Measurements from ENCODE around the gene HES6.

HES6 gene

GRCh38 chr2:238256594-238257104, 16.8 kb upstream of the HES6 start:
- Histone ChIP-seq H3K9me3 (ENCODE audit: low read length) (no peaks in the 10 kb centered on the region), H3K36me3 (ENCODE audit: insufficient read depth, low read length) (peaks cover 25% of the 10 kb centered on the region; the same call in 1 of the 2 replicates), H3K4me3 (ENCODE audit: low read depth, low read length, poor library complexity, severe bottlenecking) (no peak overlapping the region), H3K4me1 (ENCODE audit: insufficient read depth, low read length, severe bottlenecking) (no peaks in the 10 kb centered on the region), H3K9ac (ENCODE audit: low read length) (no peak overlapping the region), H3K79me2 (ENCODE audit: insufficient read depth, low read length) (no peaks in the 10 kb centered on the region), H2AFZ (ENCODE audit: low read length) (no peak overlapping the region), H3K4me2 (ENCODE audit: low read length) (no peak overlapping the region), H3K27ac (ENCODE audit: low read depth, low read length, poor library complexity, severe bottlenecking) (no peak overlapping the region), H3K9me2 (ENCODE audit: low read depth, low read length) (no peaks in the 10 kb centered on the region), H4K20me1 (ENCODE audit: insufficient read depth, low read length) (no peaks in the 10 kb centered on the region), H3F3A (ENCODE audit: insufficient read depth, low read length) (no peaks in the 10 kb centered on the region), H3K27me3 (ENCODE audit: insufficient read depth, low read length) (no peaks in the 10 kb centered on the region)
- no peak for TF ChIP-seq EZH2 (IDR thresholded peaks at IDR 0.05; ENCODE audit: borderline replicate concordance, low read length)
- peak; percentile 96 for TF ChIP-seq CTCF (IDR thresholded peaks at IDR 0.05; ENCODE audit: low read length)

GRCh38 chr2:238256111-238256510, 16.3 kb upstream of the HES6 start:
- no peak overlapping the region for H3K4me2 ChIP-seq (ENCODE audit: low read length)
- no peak overlapping the region for H3K4me3 ChIP-seq (ENCODE audit: low read depth, low read length, poor library complexity, severe bottlenecking)
- no peaks in the 10 kb centered on the region for H3F3A ChIP-seq (ENCODE audit: insufficient read depth, low read length)
- TF ChIP-seq CTCF (IDR thresholded peaks at IDR 0.05; ENCODE audit: low read length) = no peak
- no peak for TF ChIP-seq EZH2 (IDR thresholded peaks at IDR 0.05; ENCODE audit: borderline replicate concordance, low read length)
- H2AFZ ChIP-seq (ENCODE audit: low read length) = no peak overlapping the region
- no peaks in the 10 kb centered on the region for H3K4me1 ChIP-seq (ENCODE audit: insufficient read depth, low read length, severe bottlenecking)
- no peaks in the 10 kb centered on the region for H4K20me1 ChIP-seq (ENCODE audit: insufficient read depth, low read length)
- H3K27me3 ChIP-seq (ENCODE audit: insufficient read depth, low read length) = no peaks in the 10 kb centered on the region
- H3K36me3 ChIP-seq (ENCODE audit: insufficient read depth, low read length) = peaks cover 26% of the 10 kb centered on the region; the same call in 1 of the 2 replicates
- H3K79me2 ChIP-seq (ENCODE audit: insufficient read depth, low read length) = no peaks in the 10 kb centered on the region
- H3K9ac ChIP-seq (ENCODE audit: low read length) = no peak overlapping the region
- no peaks in the 10 kb centered on the region for H3K9me3 ChIP-seq (ENCODE audit: low read length)
- no peak overlapping the region for H3K27ac ChIP-seq (ENCODE audit: low read depth, low read length, poor library complexity, severe bottlenecking)
- H3K9me2 ChIP-seq (ENCODE audit: low read depth, low read length) = no peaks in the 10 kb centered on the region

- Histone ChIP-seq H4K20me1 (ENCODE audit: insufficient read depth, low read length) (no peaks in the 10 kb centered on the region), H2AFZ (ENCODE audit: low read length) (no peak overlapping the region), H3K9me3 (ENCODE audit: low read length) (no peaks in the 10 kb centered on the region), H3K9ac (ENCODE audit: low read length) (no peak overlapping the region), H3F3A (ENCODE audit: insufficient read depth, low read length) (no peaks in the 10 kb centered on the region), H3K27ac (ENCODE audit: low read depth, low read length, poor library complexity, severe bottlenecking) (no peak overlapping the region), H3K79me2 (ENCODE audit: insufficient read depth, low read length) (no peaks in the 10 kb centered on the region), H3K4me2 (ENCODE audit: low read length) (no peak overlapping the region), H3K27me3 (ENCODE audit: insufficient read depth, low read length) (no peaks in the 10 kb centered on the region), H3K9me2 (ENCODE audit: low read depth, low read length) (no peaks in the 10 kb centered on the region), H3K4me1 (ENCODE audit: insufficient read depth, low read length, severe bottlenecking) (no peaks in the 10 kb centered on the region), H3K4me3 (ENCODE audit: low read depth, low read length, poor library complexity, severe bottlenecking) (no peak overlapping the region), H3K36me3 (ENCODE audit: insufficient read depth, low read length) (peaks cover 31% of the 10 kb centered on the region; the same call in 1 of the 2 replicates)
- no peak for TF ChIP-seq CTCF (IDR thresholded peaks at IDR 0.05; ENCODE audit: low read length)
- no peak for TF ChIP-seq EZH2 (IDR thresholded peaks at IDR 0.05; ENCODE audit: borderline replicate concordance, low read length)
These were observed 15.8 kb upstream of the HES6 start for GRCh38 chr2:238255636-238256035.

All from OCI-LY1 (cell line).